Measurements from ENCODE around the gene PDLIM4.
A peak's percentile ranks its signal among the peaks of the same experiment; 100 is the strongest.

Gene PDLIM4

GRCh38 chr5:132283423-132284043 lies 26.0 kb downstream of the PDLIM4 start:
- TF ChIP-seq ZNF274 (IDR thresholded peaks at IDR 0.05; ENCODE audit: low read depth, low read length): no peak

GRCh38 chr5:132289097-132289496 lies 31.6 kb downstream of the PDLIM4 start:
- no peak for TF ChIP-seq ZNF274 (IDR thresholded peaks at IDR 0.05; ENCODE audit: low read depth, low read length)
- H3K4me3 ChIP-seq (ENCODE audit: low read length): no peak overlapping the region

More at GRCh38 chr5:132283423-132284043, 26.0 kb downstream of the PDLIM4 start:
- H3K4me3 ChIP-seq (ENCODE audit: low read length): no peak overlapping the region

GRCh38 chr5:132291026-132291425 lies 33.5 kb downstream of the PDLIM4 start:
- no peak overlapping the region for H3K4me3 ChIP-seq (ENCODE audit: low read length)
- TF ChIP-seq ZNF274 (IDR thresholded peaks at IDR 0.05; ENCODE audit: low read depth, low read length): no peak

- H3K4me3 ChIP-seq (ENCODE audit: low read length): peak overlapping the region; percentile 58; the same call in 1 of the 2 replicates
- TF ChIP-seq ZNF274 (IDR thresholded peaks at IDR 0.05; ENCODE audit: low read depth, low read length): no peak
Observed at GRCh38 chr5:132293066-132293991, 35.8 kb downstream of the PDLIM4 start.

- H3K4me3 ChIP-seq (ENCODE audit: low read length): peak within 1 kb of the TSS; percentile 58
- no peak for TF ChIP-seq ZNF274 (IDR thresholded peaks at IDR 0.05; ENCODE audit: low read depth, low read length)
Observed at GRCh38 chr5:132293992-132294727, 36.7 kb downstream of the PDLIM4 start, which contains the start of gene SLC22A4. TSS of gene SLC22A4 (plus strand) at chr5:132294394. CDS start at chr5:132294617, 223 bp downstream.

- no peak for TF ChIP-seq ZNF274 (IDR thresholded peaks at IDR 0.05; ENCODE audit: low read depth, low read length)
- H3K4me3 ChIP-seq (ENCODE audit: low read length): peak overlapping the region; percentile 58; the same call in 1 of the 2 replicates
Observed at GRCh38 chr5:132294728-132295504, 37.4 kb downstream of the PDLIM4 start.

- no peak overlapping the region for H3K4me3 ChIP-seq (ENCODE audit: low read length)
- no peak for TF ChIP-seq ZNF274 (IDR thresholded peaks at IDR 0.05; ENCODE audit: low read depth, low read length)
Observed at GRCh38 chr5:132295505-132296411, 38.3 kb downstream of the PDLIM4 start.

- no peak overlapping the region for H3K4me3 ChIP-seq (ENCODE audit: low read length)
- no peak for TF ChIP-seq ZNF274 (IDR thresholded peaks at IDR 0.05; ENCODE audit: low read depth, low read length)
Observed at GRCh38 chr5:132296412-132297016, 39.0 kb downstream of the PDLIM4 start.

GRCh38 chr5:132297211-132297940 lies 39.9 kb downstream of the PDLIM4 start:
- no peak for TF ChIP-seq ZNF274 (IDR thresholded peaks at IDR 0.05; ENCODE audit: low read depth, low read length)
- no peak overlapping the region for H3K4me3 ChIP-seq (ENCODE audit: low read length)

GRCh38 chr5:132298298-132299212 lies 41.1 kb downstream of the PDLIM4 start:
- H3K4me3 ChIP-seq (ENCODE audit: low read length): no peak overlapping the region

GRCh38 chr5:132299917-132300316 lies 42.4 kb downstream of the PDLIM4 start:
- no peak overlapping the region for H3K4me3 ChIP-seq (ENCODE audit: low read length)
- TF ChIP-seq ZNF274 (IDR thresholded peaks at IDR 0.05; ENCODE audit: low read depth, low read length): no peak

More at GRCh38 chr5:132298298-132299212, 41.1 kb downstream of the PDLIM4 start:
- no peak for TF ChIP-seq ZNF274 (IDR thresholded peaks at IDR 0.05; ENCODE audit: low read depth, low read length)
